ENCODE data around the gene AEBP2. TPM values are rescaled to one million over a fixed set of nuclear protein-coding genes. Genes with fewer than 3 reads are reported as not detected.
"Not testable (repeated sequence)": the region's sequence is repeated elsewhere in the genome, so short reads cannot be mapped to it uniquely, and the experiment has no call there.

The AEBP2 gene
- polyA plus RNA-seq, 1 donor (not counting 4 experiments of a cell fraction or from before 2014, with no cell fraction given) = 19.6 TPM

- Histone ChIP-seq H4K20me1 (ENCODE audit: control insufficient read depth, extremely low read depth, insufficient read depth, low read length) (no peaks in the 10 kb centered on the region), H3K27ac (ENCODE audit: control insufficient read depth, insufficient read depth, low read length) (no peak overlapping the region), H3K4me3 (ENCODE audit: control insufficient read depth in 2 of 3, extremely low read depth in 1 of 3, insufficient read depth in 2 of 3, low read depth in 1 of 3, low read length in 3 of 3) (no peak overlapping the region), H3K79me2 (ENCODE audit: control insufficient read depth, insufficient read depth, low read length) (no peaks in the 10 kb centered on the region), H3K36me3 (ENCODE audit: control insufficient read depth in 2 of 2, extremely low read depth in 1 of 2, insufficient read depth in 2 of 2, low read length in 2 of 2) (no peaks in the 10 kb centered on the region), H3K4me1 (ENCODE audit: control insufficient read depth, extremely low read depth, insufficient read depth, low read length) (peaks cover 17% of the 10 kb centered on the region), H3K9ac (ENCODE audit: control insufficient read depth, extremely low read depth, insufficient read depth, low read length) (no peak overlapping the region), H2AFZ (ENCODE audit: control insufficient read depth, low read length) (no peak overlapping the region), H3K4me2 (ENCODE audit: control insufficient read depth, extremely low read depth, insufficient read depth, low read depth, low read length) (no peak overlapping the region), H3K9me1 (ENCODE audit: control insufficient read depth, extremely low read depth, insufficient read depth, low read length) (no peaks in the 10 kb centered on the region), H3K9me3 (ENCODE audit: control insufficient read depth, low read depth, low read length) (no peaks in the 10 kb centered on the region), H3K27me3 (ENCODE audit: control insufficient read depth, extremely low read depth, insufficient read depth, low read length) (no peaks in the 10 kb centered on the region)
- DNase-seq (ENCODE audit: low read depth, low spot score) (no peak), FAIRE-seq (no peak)
- TF ChIP-seq CTCF (optimal IDR thresholded peaks at IDR 0.05 in 1 of 3, IDR thresholded peaks at IDR 0.05 in 1 of 3, conservative IDR thresholded peaks at IDR 0.05 in 1 of 3; ENCODE audit: extremely low read depth in 1 of 3, insufficient read depth in 2 of 3, low read length in 3 of 3) = no peak
- TF ChIP-seq EZH2 (IDR thresholded peaks at IDR 0.05; ENCODE audit: low read length) = no peak
- dilution Hi-C loops (cut with MboI; ENCODE audit: extremely low pct_ligation_motif_present, low sequenced_read_pairs) = no loop called here
These were observed 11.0 kb upstream of the AEBP2 start for GRCh38 chr12:19428246-19428645.

- H3K4me3 ChIP-seq (ENCODE audit: control insufficient read depth in 2 of 3, extremely low read depth in 1 of 3, insufficient read depth in 2 of 3, low read depth in 1 of 3, low read length in 3 of 3); H3K9me1 ChIP-seq (ENCODE audit: control insufficient read depth, extremely low read depth, insufficient read depth, low read length); FAIRE-seq; dilution Hi-C loops (cut with MboI; ENCODE audit: extremely low pct_ligation_motif_present, low sequenced_read_pairs); H3K4me2 ChIP-seq (ENCODE audit: control insufficient read depth, extremely low read depth, insufficient read depth, low read depth, low read length); H2AFZ ChIP-seq (ENCODE audit: control insufficient read depth, low read length); H3K79me2 ChIP-seq (ENCODE audit: control insufficient read depth, insufficient read depth, low read length); H4K20me1 ChIP-seq (ENCODE audit: control insufficient read depth, extremely low read depth, insufficient read depth, low read length); H3K36me3 ChIP-seq (ENCODE audit: control insufficient read depth in 2 of 2, extremely low read depth in 1 of 2, insufficient read depth in 2 of 2, low read length in 2 of 2); H3K27ac ChIP-seq (ENCODE audit: control insufficient read depth, insufficient read depth, low read length); H3K27me3 ChIP-seq (ENCODE audit: control insufficient read depth, extremely low read depth, insufficient read depth, low read length); DNase-seq (ENCODE audit: low read depth, low spot score); H3K9ac ChIP-seq (ENCODE audit: control insufficient read depth, extremely low read depth, insufficient read depth, low read length); H3K9me3 ChIP-seq (ENCODE audit: control insufficient read depth, low read depth, low read length): not testable (repeated sequence)
- peaks cover 17% of the 10 kb centered on the region for H3K4me1 ChIP-seq (ENCODE audit: control insufficient read depth, extremely low read depth, insufficient read depth, low read length)
These were observed 9.8 kb upstream of the AEBP2 start for GRCh38 chr12:19429491-19429890.

GRCh38 chr12:19430988-19431387, 8.3 kb upstream of the AEBP2 start:
- H2AFZ ChIP-seq (ENCODE audit: control insufficient read depth, low read length) = peak overlapping the region; percentile 78
- TF ChIP-seq CTCF (optimal IDR thresholded peaks at IDR 0.05 in 1 of 3, IDR thresholded peaks at IDR 0.05 in 1 of 3, conservative IDR thresholded peaks at IDR 0.05 in 1 of 3; ENCODE audit: extremely low read depth in 1 of 3, insufficient read depth in 2 of 3, low read length in 3 of 3) = no peak
- no peak for TF ChIP-seq EZH2 (IDR thresholded peaks at IDR 0.05; ENCODE audit: low read length)

More at GRCh38 chr12:19430988-19431387, 8.3 kb upstream of the AEBP2 start:
- Histone ChIP-seq H3K9ac (ENCODE audit: control insufficient read depth, extremely low read depth, insufficient read depth, low read length) (peak overlapping the region; percentile 51), H3K36me3 (ENCODE audit: control insufficient read depth in 2 of 2, extremely low read depth in 1 of 2, insufficient read depth in 2 of 2, low read length in 2 of 2) (no peaks in the 10 kb centered on the region), H4K20me1 (ENCODE audit: control insufficient read depth, extremely low read depth, insufficient read depth, low read length) (no peaks in the 10 kb centered on the region), H3K9me3 (ENCODE audit: control insufficient read depth, low read depth, low read length) (no peaks in the 10 kb centered on the region), H3K27me3 (ENCODE audit: control insufficient read depth, extremely low read depth, insufficient read depth, low read length) (no peaks in the 10 kb centered on the region), H3K79me2 (ENCODE audit: control insufficient read depth, insufficient read depth, low read length) (no peaks in the 10 kb centered on the region), H3K27ac (ENCODE audit: control insufficient read depth, insufficient read depth, low read length) (peak overlapping the region; percentile 86), H3K4me1 (ENCODE audit: control insufficient read depth, extremely low read depth, insufficient read depth, low read length) (peaks cover 17% of the 10 kb centered on the region), H3K9me1 (ENCODE audit: control insufficient read depth, extremely low read depth, insufficient read depth, low read length) (no peaks in the 10 kb centered on the region), H3K4me2 (ENCODE audit: control insufficient read depth, extremely low read depth, insufficient read depth, low read depth, low read length) (peak overlapping the region; percentile 40), H3K4me3 (ENCODE audit: control insufficient read depth in 2 of 3, extremely low read depth in 1 of 3, insufficient read depth in 2 of 3, low read depth in 1 of 3, low read length in 3 of 3) (no peak overlapping the region)
- FAIRE-seq (no peak), DNase-seq (ENCODE audit: low read depth, low spot score) (no peak)
- dilution Hi-C loops (cut with MboI; ENCODE audit: extremely low pct_ligation_motif_present, low sequenced_read_pairs) = no loop called here
